Endodermal cell (in vitro differentiated cells): ENCODE data around the gene CFI. TPM values are rescaled to one million over a fixed set of nuclear protein-coding genes. Genes with fewer than 3 reads are reported as not detected.
"Not testable (repeated sequence)": the region's sequence is repeated elsewhere in the genome, so short reads cannot be mapped to it uniquely, and the experiment has no call there.

Experiments used
- DNase-seq: peaks from one replicate; pipeline ENCODE4 v3.0.0-alpha.2; 2017
- H3K27ac ChIP-seq: 2 replicates; pipeline ENCODE4 v1.5.1; 2013; ENCODE audit warnings: mild to moderate bottlenecking, low read depth, low read length, moderate library complexity
- H3K27me3 ChIP-seq: 2 replicates; pipeline ENCODE4 v1.6.1; 2013; ENCODE audit warnings: mild to moderate bottlenecking, low read length, moderate library complexity; ENCODE audit not compliant: insufficient read depth, control insufficient read depth, poor library complexity, severe bottlenecking
- H3K36me3 ChIP-seq: 2 replicates; pipeline ENCODE4 v1.7.0; 2013; ENCODE audit warnings: mild to moderate bottlenecking, low read length, moderate library complexity; ENCODE audit not compliant: control insufficient read depth, insufficient read depth
- H3K4me1 ChIP-seq: one replicate; pipeline ENCODE4 v1.7.0; 2013; ENCODE audit warnings: low read length; ENCODE audit not compliant: control insufficient read depth, insufficient read depth
- H3K4me3 ChIP-seq: 2 replicates; pipeline ENCODE4 v1.5.1; 2013; ENCODE audit warnings: mild to moderate bottlenecking, low read length, moderate library complexity
- H3K9ac ChIP-seq: 2 replicates; pipeline ENCODE4 v1.6.1; 2013; ENCODE audit warnings: mild to moderate bottlenecking, low read length, moderate library complexity; ENCODE audit not compliant: poor library complexity, severe bottlenecking; ENCODE audit errors: extremely low read depth
- H3K9me3 ChIP-seq: 2 replicates; pipeline ENCODE4 v1.6.1; 2013; ENCODE audit warnings: mild to moderate bottlenecking, low read length, moderate library complexity; ENCODE audit not compliant: control insufficient read depth
- H3K27ac Mint-ChIP-seq: 2 replicates; pipeline ENCODE4 v1.8.0; 2020; ENCODE audit warnings: mixed read lengths
- H3K27me3 Mint-ChIP-seq: 2 replicates; pipeline ENCODE4 v1.8.0; 2021; ENCODE audit warnings: mild to moderate bottlenecking, mixed read lengths; ENCODE audit not compliant: insufficient read depth
- H3K36me3 Mint-ChIP-seq: 2 replicates; pipeline ENCODE4 v1.8.0; 2020; ENCODE audit warnings: low read depth, mixed read lengths
- H3K4me1 Mint-ChIP-seq: 2 replicates; pipeline ENCODE4 v1.8.0; 2020; ENCODE audit warnings: mixed read lengths
- H3K4me3 Mint-ChIP-seq: 2 replicates; pipeline ENCODE4 v1.8.0; 2020; ENCODE audit warnings: mild to moderate bottlenecking, moderate library complexity, mixed read lengths
- H3K9me3 Mint-ChIP-seq: 2 replicates; pipeline ENCODE4 v1.8.0; 2020; ENCODE audit warnings: mild to moderate bottlenecking, mixed read lengths
- WGBS, 2 experiments: methylation state at CpG; one replicate each; pipeline versions ENCODE4 v1.1.5 to v1.1.7; 2013; ENCODE audit warnings: missing lambda C conversion rate in 2 of 2, mixed read lengths in 1 of 2; ENCODE audit not compliant: insufficient coverage in 1 of 2, insufficient read length in 1 of 2; 5-methylcytosine and 5-hydroxymethylcytosine counted together
- total RNA-seq, 2 donors: library from RNA; stranded (reverse); fragmentation: NEBNext Ultra II Directional in 1 of 2; extraction: Animal tissue kit (Norgen Biotek cat#: 25700) in 1 of 2; gene quantifications; 2 replicates in 1 of 2; 3 replicates in 1 of 2; pipeline ENCODE4 v1.2.1, GENCODE V29; 2021
- TF ChIP-seq, protein P1 (sequence below): fragments of 200-600 bp; sonication (generic); conservative IDR thresholded peaks from 2 replicates; pipeline ENCODE4 v1.5.0; 2021; ENCODE audit warnings: antibody characterized with exemption, mild to moderate bottlenecking

Gene CFI
- total RNA-seq, 2 donors from 2014 or later = not detected

GRCh38 chr4:109795059-109795458 is 6.7 kb downstream of the CFI start:
- Mint-ChIP-seq H3K4me3 (no peak overlapping the region), H3K36me3 (no peaks in the 10 kb centered on the region), H3K4me1 (no peaks in the 10 kb centered on the region), H3K27ac (no peak overlapping the region), H3K9me3 (peaks cover 17% of the 10 kb centered on the region), H3K27me3 (no peaks in the 10 kb centered on the region)
- H3K9me3 ChIP-seq = no peaks in the 10 kb centered on the region
- 87% methylated on average over 6 of the region's 6 CpGs; no CpG with 5 or more reads in 1 of the 2 experiments for WGBS, 2 experiments
- no peaks in the 10 kb centered on the region for H3K27me3 ChIP-seq
- H3K4me1 ChIP-seq = no peaks in the 10 kb centered on the region
- no peaks in the 10 kb centered on the region for H3K36me3 ChIP-seq
- no peak overlapping the region for H3K4me3 ChIP-seq
- H3K27ac ChIP-seq = no peak overlapping the region
- TF ChIP-seq, protein P1, sequence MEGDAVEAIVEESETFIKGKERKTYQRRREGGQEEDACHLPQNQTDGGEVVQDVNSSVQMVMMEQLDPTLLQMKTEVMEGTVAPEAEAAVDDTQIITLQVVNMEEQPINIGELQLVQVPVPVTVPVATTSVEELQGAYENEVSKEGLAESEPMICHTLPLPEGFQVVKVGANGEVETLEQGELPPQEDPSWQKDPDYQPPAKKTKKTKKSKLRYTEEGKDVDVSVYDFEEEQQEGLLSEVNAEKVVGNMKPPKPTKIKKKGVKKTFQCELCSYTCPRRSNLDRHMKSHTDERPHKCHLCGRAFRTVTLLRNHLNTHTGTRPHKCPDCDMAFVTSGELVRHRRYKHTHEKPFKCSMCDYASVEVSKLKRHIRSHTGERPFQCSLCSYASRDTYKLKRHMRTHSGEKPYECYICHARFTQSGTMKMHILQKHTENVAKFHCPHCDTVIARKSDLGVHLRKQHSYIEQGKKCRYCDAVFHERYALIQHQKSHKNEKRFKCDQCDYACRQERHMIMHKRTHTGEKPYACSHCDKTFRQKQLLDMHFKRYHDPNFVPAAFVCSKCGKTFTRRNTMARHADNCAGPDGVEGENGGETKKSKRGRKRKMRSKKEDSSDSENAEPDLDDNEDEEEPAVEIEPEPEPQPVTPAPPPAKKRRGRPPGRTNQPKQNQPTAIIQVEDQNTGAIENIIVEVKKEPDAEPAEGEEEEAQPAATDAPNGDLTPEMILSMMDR = no peak
- H3K9ac ChIP-seq = no peak overlapping the region
- no peak for DNase-seq

DNA sequence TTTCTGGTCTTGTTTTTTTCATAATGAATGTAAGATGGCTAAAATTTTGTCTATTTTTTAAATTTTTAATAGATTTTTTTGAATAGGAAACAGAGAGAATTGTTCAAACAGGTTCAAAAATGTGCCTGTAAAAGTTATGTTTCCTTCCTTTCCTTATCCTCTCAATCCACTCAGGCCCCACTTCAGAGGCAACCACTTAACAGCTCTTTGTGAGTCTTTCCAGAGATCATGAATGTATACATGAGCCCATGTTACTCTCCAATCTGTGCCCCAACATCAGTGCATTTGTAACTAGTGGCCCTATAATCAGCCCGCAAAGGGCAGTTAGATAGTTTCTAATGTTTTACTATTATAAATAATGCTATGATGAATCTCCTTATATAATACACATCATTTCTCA is 14.0 kb downstream of the CFI start:
- Histone ChIP-seq H3K4me3 (no peak overlapping the region), H3K36me3 (no peaks in the 10 kb centered on the region), H3K27me3 (no peaks in the 10 kb centered on the region), H3K27ac (no peak overlapping the region), H3K9ac (no peak overlapping the region), H3K9me3 (no peaks in the 10 kb centered on the region), H3K4me1 (no peaks in the 10 kb centered on the region)
- H3K36me3 Mint-ChIP-seq = no peaks in the 10 kb centered on the region
- no peaks in the 10 kb centered on the region for H3K4me1 Mint-ChIP-seq
- 100% methylated on average over 1 of the region's 1 CpG; no CpG with 5 or more reads in 1 of the 2 experiments for WGBS, 2 experiments
- no peaks in the 10 kb centered on the region for H3K9me3 Mint-ChIP-seq
- H3K4me3 Mint-ChIP-seq = no peak overlapping the region
- no peak overlapping the region for H3K27ac Mint-ChIP-seq
- H3K27me3 Mint-ChIP-seq = no peaks in the 10 kb centered on the region
- TF ChIP-seq, protein P1 = no peak
- no peak for DNase-seq

DNA sequence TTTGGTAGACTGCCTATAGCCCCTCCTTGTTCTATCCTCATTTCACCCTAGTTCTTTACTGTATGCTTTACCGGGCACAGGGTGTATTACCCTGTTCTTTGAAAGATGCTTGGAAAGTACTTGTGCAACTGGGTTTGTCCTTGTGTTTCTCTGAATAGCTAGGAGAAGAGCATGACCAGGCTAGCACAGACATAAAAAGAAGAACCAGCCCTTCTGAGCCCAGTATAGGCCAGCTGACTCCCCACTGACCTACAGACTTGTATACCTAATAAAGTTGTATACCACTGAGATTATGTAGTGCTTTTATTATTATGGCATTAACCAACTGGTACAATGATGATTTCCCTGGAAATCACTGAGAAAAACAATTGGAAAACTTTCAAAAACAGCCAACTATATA is 15.0 kb downstream of the CFI start:
- Histone ChIP-seq H3K9ac (no peak overlapping the region), H3K4me3 (no peak overlapping the region), H3K9me3 (no peaks in the 10 kb centered on the region), H3K36me3 (no peaks in the 10 kb centered on the region), H3K27me3 (no peaks in the 10 kb centered on the region), H3K4me1 (no peaks in the 10 kb centered on the region), H3K27ac (no peak overlapping the region)
- H3K27ac Mint-ChIP-seq = no peak overlapping the region
- no peaks in the 10 kb centered on the region for H3K9me3 Mint-ChIP-seq
- TF ChIP-seq, protein P1 = no peak
- no peak overlapping the region for H3K4me3 Mint-ChIP-seq
- no peak for DNase-seq
- no peaks in the 10 kb centered on the region for H3K27me3 Mint-ChIP-seq
- WGBS, 2 experiments = 93% methylated on average over 1 of the region's 1 CpG; no CpG with 5 or more reads in 1 of the 2 experiments
- no peaks in the 10 kb centered on the region for H3K36me3 Mint-ChIP-seq
- H3K4me1 Mint-ChIP-seq = no peaks in the 10 kb centered on the region

- not testable (repeated sequence) for H3K4me3 ChIP-seq, H3K27ac Mint-ChIP-seq, H3K36me3 Mint-ChIP-seq, DNase-seq, H3K9ac ChIP-seq, H3K27ac ChIP-seq, H3K4me1 Mint-ChIP-seq, H3K36me3 ChIP-seq, H3K9me3 Mint-ChIP-seq, H3K27me3 ChIP-seq, H3K4me3 Mint-ChIP-seq, H3K27me3 Mint-ChIP-seq, H3K9me3 ChIP-seq, H3K4me1 ChIP-seq
- 86 to 96% methylated on average over 1 to 2 of the region's 2 CpGs for WGBS, 2 experiments
Observed at GRCh38 chr4:109782092-109782491, 19.7 kb downstream of the CFI start.
